Measurements from ENCODE around the gene SBF2.

DNA sequence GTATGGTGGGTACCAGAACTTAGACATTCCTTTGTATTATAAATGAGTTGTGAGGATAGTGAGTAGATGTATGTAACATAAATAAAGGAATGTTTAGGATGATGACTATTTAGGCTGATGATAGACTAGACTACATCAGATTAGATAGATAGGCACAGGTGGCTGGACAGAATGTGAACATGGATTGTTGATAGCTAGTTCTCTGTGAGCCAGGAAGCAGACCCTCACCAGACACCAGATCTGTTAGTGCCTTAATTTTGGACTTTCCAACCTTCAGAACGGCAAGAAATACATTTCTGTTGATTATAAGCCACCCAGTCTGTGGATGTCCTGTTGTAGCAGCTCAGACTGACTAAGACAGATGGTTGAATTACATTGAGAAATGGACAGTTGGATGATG lies 530.7 kb downstream of the SBF2 start:
- TF ChIP-seq, protein P1, sequence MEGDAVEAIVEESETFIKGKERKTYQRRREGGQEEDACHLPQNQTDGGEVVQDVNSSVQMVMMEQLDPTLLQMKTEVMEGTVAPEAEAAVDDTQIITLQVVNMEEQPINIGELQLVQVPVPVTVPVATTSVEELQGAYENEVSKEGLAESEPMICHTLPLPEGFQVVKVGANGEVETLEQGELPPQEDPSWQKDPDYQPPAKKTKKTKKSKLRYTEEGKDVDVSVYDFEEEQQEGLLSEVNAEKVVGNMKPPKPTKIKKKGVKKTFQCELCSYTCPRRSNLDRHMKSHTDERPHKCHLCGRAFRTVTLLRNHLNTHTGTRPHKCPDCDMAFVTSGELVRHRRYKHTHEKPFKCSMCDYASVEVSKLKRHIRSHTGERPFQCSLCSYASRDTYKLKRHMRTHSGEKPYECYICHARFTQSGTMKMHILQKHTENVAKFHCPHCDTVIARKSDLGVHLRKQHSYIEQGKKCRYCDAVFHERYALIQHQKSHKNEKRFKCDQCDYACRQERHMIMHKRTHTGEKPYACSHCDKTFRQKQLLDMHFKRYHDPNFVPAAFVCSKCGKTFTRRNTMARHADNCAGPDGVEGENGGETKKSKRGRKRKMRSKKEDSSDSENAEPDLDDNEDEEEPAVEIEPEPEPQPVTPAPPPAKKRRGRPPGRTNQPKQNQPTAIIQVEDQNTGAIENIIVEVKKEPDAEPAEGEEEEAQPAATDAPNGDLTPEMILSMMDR (IDR thresholded peaks at IDR 0.05), result no peak
- TF ChIP-seq POLR2A (IDR thresholded peaks at IDR 0.05), result no peak
